DND-41 (cell line): ENCODE measurements around the gene MSH5.

Experiments used
- EZH2 ChIP-seq: IDR thresholded peaks from 3 replicates; pipeline ENCODE4 v1.6.1; 2012; ENCODE audit warnings: borderline replicate concordance, low read depth, mild to moderate bottlenecking, moderate library complexity, low read length, inconsistent platforms; ENCODE audit not compliant: severe bottlenecking
- TF ChIP-seq, protein P1 (sequence below): IDR thresholded peaks from 2 replicates; pipeline ENCODE4 v1.5.1; 2012; ENCODE audit warnings: borderline replicate concordance, low read length, moderate library complexity, mild to moderate bottlenecking; ENCODE audit not compliant: poor library complexity, severe bottlenecking; ENCODE audit errors: extremely low read depth

GRCh38 chr6:31692353-31692752, 47.5 kb upstream of the MSH5 start:
- TF ChIP-seq, protein P1, sequence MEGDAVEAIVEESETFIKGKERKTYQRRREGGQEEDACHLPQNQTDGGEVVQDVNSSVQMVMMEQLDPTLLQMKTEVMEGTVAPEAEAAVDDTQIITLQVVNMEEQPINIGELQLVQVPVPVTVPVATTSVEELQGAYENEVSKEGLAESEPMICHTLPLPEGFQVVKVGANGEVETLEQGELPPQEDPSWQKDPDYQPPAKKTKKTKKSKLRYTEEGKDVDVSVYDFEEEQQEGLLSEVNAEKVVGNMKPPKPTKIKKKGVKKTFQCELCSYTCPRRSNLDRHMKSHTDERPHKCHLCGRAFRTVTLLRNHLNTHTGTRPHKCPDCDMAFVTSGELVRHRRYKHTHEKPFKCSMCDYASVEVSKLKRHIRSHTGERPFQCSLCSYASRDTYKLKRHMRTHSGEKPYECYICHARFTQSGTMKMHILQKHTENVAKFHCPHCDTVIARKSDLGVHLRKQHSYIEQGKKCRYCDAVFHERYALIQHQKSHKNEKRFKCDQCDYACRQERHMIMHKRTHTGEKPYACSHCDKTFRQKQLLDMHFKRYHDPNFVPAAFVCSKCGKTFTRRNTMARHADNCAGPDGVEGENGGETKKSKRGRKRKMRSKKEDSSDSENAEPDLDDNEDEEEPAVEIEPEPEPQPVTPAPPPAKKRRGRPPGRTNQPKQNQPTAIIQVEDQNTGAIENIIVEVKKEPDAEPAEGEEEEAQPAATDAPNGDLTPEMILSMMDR: no peak
- TF ChIP-seq EZH2: no peak
